Endothelial cell of umbilical vein (primary cell): ENCODE measurements around the gene TMEM61.

Source experiments
- CTCF ChIP-seq, 2 donors: IDR thresholded peaks; 1 replicate in 1 of 2; 2 replicates in 1 of 2; pipeline ENCODE4 v1.5.1; 2011; ENCODE audit warnings: low read length in 2 of 2, mild to moderate bottlenecking in 2 of 2, moderate library complexity in 2 of 2, control low read depth in 1 of 2, inconsistent platforms in 1 of 2, low read depth in 1 of 2; ENCODE audit not compliant: insufficient read depth in 1 of 2; ENCODE audit errors: extremely low read depth in 1 of 2
- EZH2 ChIP-seq: IDR thresholded peaks from 2 replicates; pipeline ENCODE4 v1.6.1; 2012; ENCODE audit warnings: borderline replicate concordance, low read depth, mild to moderate bottlenecking, moderate library complexity, low read length, inconsistent platforms; ENCODE audit not compliant: severe bottlenecking
- GATA2 ChIP-seq: IDR thresholded peaks from 2 replicates; pipeline ENCODE4 v1.7.0; 2011; ENCODE audit warnings: low read depth, mild to moderate bottlenecking, moderate library complexity, mixed read lengths, low read length; ENCODE audit not compliant: insufficient read length, insufficient read depth
- JUN ChIP-seq: IDR thresholded peaks from 2 replicates; pipeline ENCODE4 v1.6.1; 2011; ENCODE audit warnings: borderline replicate concordance, low read depth; ENCODE audit not compliant: insufficient read length, insufficient read depth
- POLR2A ChIP-seq: IDR thresholded peaks from 2 replicates; pipeline ENCODE4 v1.6.1; 2012; ENCODE audit warnings: low read depth, mild to moderate bottlenecking, control low read depth, low read length
- POLR2AphosphoS5 ChIP-seq: IDR thresholded peaks from 2 replicates; pipeline ENCODE4 v1.6.1; 2012; ENCODE audit warnings: low read depth, mild to moderate bottlenecking, control low read depth, low read length, moderate library complexity; ENCODE audit not compliant: insufficient read depth
- TF ChIP-seq, protein P1 (sequence below): IDR thresholded peaks from 2 replicates; pipeline ENCODE4 v1.6.1; 2011; ENCODE audit not compliant: insufficient read depth, insufficient read length

GRCh38 chr1:54965624-54966340 lies 14.6 kb upstream of the TMEM61 start:
- TF ChIP-seq CTCF (IDR thresholded peaks at IDR 0.05; ENCODE audit: extremely low read depth in 1 of 2, insufficient read depth in 1 of 2, low read depth in 1 of 2, low read length in 2 of 2) (no peak), POLR2A (no peak), POLR2AphosphoS5 (no peak), EZH2 (no peak), JUN (no peak), GATA2 (no peak)
- TF ChIP-seq, protein P1, sequence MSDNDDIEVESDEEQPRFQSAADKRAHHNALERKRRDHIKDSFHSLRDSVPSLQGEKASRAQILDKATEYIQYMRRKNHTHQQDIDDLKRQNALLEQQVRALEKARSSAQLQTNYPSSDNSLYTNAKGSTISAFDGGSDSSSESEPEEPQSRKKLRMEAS, result no peak
